ENCODE data around the gene UNC80. TPM values are rescaled to one million over a fixed set of nuclear protein-coding genes. Genes with fewer than 3 reads are reported as not detected.

UNC80 gene
- total RNA-seq, 1 donor from 2014 or later = 0.11 TPM

GRCh38 chr2:209753020-209753419, 18.6 kb upstream of the UNC80 start:
- intact Hi-C loops (cut with DNase I) = no loop called here
- no peak overlapping the region for H3K4me3 ChIP-seq
- no peak overlapping the region for H3K27ac ChIP-seq
- DNase-seq (ENCODE audit: low spot score in 2 of 2) = no peak
- H3K4me1 ChIP-seq = no peaks in the 10 kb centered on the region
- H3K27me3 ChIP-seq = no peaks in the 10 kb centered on the region
- no peaks in the 10 kb centered on the region for H3K9me3 ChIP-seq
- no peaks in the 10 kb centered on the region for H3K36me3 ChIP-seq
- no peak for TF ChIP-seq CTCF (IDR thresholded peaks at IDR 0.05)

GRCh38 chr2:209757163-209757562, 14.5 kb upstream of the UNC80 start:
- no peak for TF ChIP-seq CTCF (IDR thresholded peaks at IDR 0.05)
- intact Hi-C loops (cut with DNase I) = no loop called here
- H3K27ac ChIP-seq = no peak overlapping the region
- H3K4me1 ChIP-seq = no peaks in the 10 kb centered on the region
- H3K4me3 ChIP-seq = no peak overlapping the region
- no peaks in the 10 kb centered on the region for H3K36me3 ChIP-seq
- no peaks in the 10 kb centered on the region for H3K9me3 ChIP-seq
- DNase-seq (ENCODE audit: low spot score in 2 of 2) = no peak
- H3K27me3 ChIP-seq = no peaks in the 10 kb centered on the region

- DNase-seq (ENCODE audit: low spot score in 2 of 2) = no peak
- no peak overlapping the region for H3K4me3 ChIP-seq
- H3K36me3 ChIP-seq = no peaks in the 10 kb centered on the region
- no peaks in the 10 kb centered on the region for H3K9me3 ChIP-seq
- intact Hi-C loops (cut with DNase I) = no loop called here
- no peaks in the 10 kb centered on the region for H3K4me1 ChIP-seq
- TF ChIP-seq CTCF (IDR thresholded peaks at IDR 0.05) = no peak
- H3K27ac ChIP-seq = no peak overlapping the region
- H3K27me3 ChIP-seq = no peaks in the 10 kb centered on the region
Observed at GRCh38 chr2:209761566-209761965, 10.1 kb upstream of the UNC80 start.

- Histone ChIP-seq H3K27me3 (no peaks in the 10 kb centered on the region), H3K36me3 (no peaks in the 10 kb centered on the region), H3K4me1 (no peaks in the 10 kb centered on the region), H3K27ac (no peak overlapping the region), H3K9me3 (no peaks in the 10 kb centered on the region), H3K4me3 (no peak overlapping the region)
- intact Hi-C loops (cut with DNase I) = no loop called here
- no peak for DNase-seq (ENCODE audit: low spot score in 2 of 2)
- no peak for TF ChIP-seq CTCF (IDR thresholded peaks at IDR 0.05)
Observed at GRCh38 chr2:209762563-209762962, 9.1 kb upstream of the UNC80 start.

GRCh38 chr2:209763106-209763505, 8.5 kb upstream of the UNC80 start:
- TF ChIP-seq CTCF (IDR thresholded peaks at IDR 0.05) = no peak
- intact Hi-C loops (cut with DNase I) = no loop called here
- H3K27ac ChIP-seq = no peak overlapping the region
- H3K4me1 ChIP-seq = no peaks in the 10 kb centered on the region
- H3K27me3 ChIP-seq = no peaks in the 10 kb centered on the region
- no peaks in the 10 kb centered on the region for H3K36me3 ChIP-seq
- no peaks in the 10 kb centered on the region for H3K9me3 ChIP-seq
- H3K4me3 ChIP-seq = no peak overlapping the region
- DNase-seq (ENCODE audit: low spot score in 2 of 2) = no peak

- Histone ChIP-seq H3K4me3 (no peak overlapping the region), H3K27ac (no peak overlapping the region), H3K4me1 (no peaks in the 10 kb centered on the region), H3K9me3 (no peaks in the 10 kb centered on the region), H3K27me3 (no peaks in the 10 kb centered on the region), H3K36me3 (no peaks in the 10 kb centered on the region)
- DNase-seq (ENCODE audit: low spot score in 2 of 2) = no peak
- intact Hi-C loops (cut with DNase I) = no loop called here
- no peak for TF ChIP-seq CTCF (IDR thresholded peaks at IDR 0.05)
Observed at GRCh38 chr2:209766613-209767012, 5.0 kb upstream of the UNC80 start.

Data from ascending aorta (tissue), 2 donors.